A673 (cell line): ENCODE data around the gene CCR5.

Experiments
- EZH2 ChIP-seq: fragments of 200-600 bp; sonication (generic); IDR thresholded peaks from 2 replicates; pipeline ENCODE4 v1.6.1; 2017; ENCODE audit warnings: borderline replicate concordance, low read depth, mild to moderate bottlenecking, mixed read lengths, antibody characterized with exemption, low read length; ENCODE audit not compliant: poor library complexity, severe bottlenecking
- TF ChIP-seq, protein P1 (sequence below): fragments of 300-800, 200-600 bp; sonication (generic); conservative IDR thresholded peaks from 2 replicates; pipeline ENCODE4 v1.5.1; 2017; ENCODE audit warnings: low read depth, mild to moderate bottlenecking, antibody characterized with exemption, low read length, moderate library complexity, mixed read lengths

DNA sequence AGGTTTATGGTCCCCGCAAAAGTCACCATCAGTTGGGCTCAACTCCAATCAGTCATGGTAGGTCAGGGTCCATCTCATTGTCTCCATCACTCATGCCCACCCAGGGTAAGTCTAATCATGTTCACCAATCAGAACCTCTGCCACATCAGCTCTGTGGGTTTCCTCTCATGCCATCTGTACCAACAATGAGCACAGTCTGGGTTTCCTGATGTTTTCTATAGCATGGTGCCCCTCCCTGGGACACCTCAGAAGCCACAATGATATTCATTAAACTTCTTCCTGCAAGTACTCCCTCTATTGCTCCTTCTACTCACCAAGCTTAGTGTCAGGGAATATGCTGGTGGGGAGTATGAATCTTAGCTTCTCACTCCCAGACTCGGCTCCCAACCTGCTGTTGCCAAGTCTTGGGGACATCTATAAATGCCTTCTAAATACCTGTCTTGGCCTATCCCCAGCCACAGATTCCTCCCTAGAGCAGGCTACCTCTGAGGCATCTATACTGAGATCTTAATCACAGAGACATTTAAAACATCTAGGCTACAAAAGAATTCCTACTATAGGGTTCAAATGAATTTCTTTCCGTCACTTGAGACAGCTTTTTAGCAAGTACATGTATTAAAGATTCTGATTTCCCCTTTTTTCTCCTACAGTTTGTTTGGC, 21.8 kb upstream of the CCR5 start:
- TF ChIP-seq, protein P1, sequence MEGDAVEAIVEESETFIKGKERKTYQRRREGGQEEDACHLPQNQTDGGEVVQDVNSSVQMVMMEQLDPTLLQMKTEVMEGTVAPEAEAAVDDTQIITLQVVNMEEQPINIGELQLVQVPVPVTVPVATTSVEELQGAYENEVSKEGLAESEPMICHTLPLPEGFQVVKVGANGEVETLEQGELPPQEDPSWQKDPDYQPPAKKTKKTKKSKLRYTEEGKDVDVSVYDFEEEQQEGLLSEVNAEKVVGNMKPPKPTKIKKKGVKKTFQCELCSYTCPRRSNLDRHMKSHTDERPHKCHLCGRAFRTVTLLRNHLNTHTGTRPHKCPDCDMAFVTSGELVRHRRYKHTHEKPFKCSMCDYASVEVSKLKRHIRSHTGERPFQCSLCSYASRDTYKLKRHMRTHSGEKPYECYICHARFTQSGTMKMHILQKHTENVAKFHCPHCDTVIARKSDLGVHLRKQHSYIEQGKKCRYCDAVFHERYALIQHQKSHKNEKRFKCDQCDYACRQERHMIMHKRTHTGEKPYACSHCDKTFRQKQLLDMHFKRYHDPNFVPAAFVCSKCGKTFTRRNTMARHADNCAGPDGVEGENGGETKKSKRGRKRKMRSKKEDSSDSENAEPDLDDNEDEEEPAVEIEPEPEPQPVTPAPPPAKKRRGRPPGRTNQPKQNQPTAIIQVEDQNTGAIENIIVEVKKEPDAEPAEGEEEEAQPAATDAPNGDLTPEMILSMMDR, result no peak
- no peak for TF ChIP-seq EZH2
